Measurements from ENCODE around the gene PEG3.

PEG3 gene

DNA sequence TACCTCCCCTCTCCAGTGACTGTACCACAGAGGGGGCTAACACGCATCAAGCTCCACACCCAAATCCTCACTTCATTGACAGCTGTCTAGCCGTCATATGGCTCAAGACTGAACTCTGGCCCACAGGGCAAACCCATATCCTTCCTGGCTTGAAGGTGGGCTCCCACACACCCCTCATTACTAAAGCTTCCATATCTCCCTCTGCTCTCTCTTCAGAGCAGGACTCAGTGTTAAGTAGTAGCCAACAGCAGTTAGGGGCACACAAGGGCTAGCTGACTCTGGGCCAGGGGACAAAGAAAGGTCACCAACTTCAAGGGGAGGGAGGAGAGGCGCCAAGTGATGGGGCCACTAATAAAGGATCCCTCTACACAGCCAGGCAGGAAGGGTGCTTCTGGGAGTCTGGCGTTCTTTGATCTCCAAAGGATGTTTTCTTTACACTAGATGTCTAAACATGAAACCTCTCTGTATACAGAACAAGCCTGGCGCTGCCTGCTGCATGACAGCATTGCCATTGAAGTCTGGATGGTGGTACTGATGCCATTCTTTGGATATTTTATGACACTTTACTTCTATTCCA lies 8.1 kb downstream of the PEG3 start:
- H3K36me3 ChIP-seq (ENCODE audit: control insufficient read depth, insufficient read depth, low read length), result no peaks in the 10 kb centered on the region
- H3K4me3 ChIP-seq (replicated peaks; ENCODE audit: low read depth, low read length), result no peak overlapping the region
- TF ChIP-seq, protein P1, sequence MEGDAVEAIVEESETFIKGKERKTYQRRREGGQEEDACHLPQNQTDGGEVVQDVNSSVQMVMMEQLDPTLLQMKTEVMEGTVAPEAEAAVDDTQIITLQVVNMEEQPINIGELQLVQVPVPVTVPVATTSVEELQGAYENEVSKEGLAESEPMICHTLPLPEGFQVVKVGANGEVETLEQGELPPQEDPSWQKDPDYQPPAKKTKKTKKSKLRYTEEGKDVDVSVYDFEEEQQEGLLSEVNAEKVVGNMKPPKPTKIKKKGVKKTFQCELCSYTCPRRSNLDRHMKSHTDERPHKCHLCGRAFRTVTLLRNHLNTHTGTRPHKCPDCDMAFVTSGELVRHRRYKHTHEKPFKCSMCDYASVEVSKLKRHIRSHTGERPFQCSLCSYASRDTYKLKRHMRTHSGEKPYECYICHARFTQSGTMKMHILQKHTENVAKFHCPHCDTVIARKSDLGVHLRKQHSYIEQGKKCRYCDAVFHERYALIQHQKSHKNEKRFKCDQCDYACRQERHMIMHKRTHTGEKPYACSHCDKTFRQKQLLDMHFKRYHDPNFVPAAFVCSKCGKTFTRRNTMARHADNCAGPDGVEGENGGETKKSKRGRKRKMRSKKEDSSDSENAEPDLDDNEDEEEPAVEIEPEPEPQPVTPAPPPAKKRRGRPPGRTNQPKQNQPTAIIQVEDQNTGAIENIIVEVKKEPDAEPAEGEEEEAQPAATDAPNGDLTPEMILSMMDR (IDR thresholded peaks at IDR 0.05; ENCODE audit: insufficient read depth, low read length, poor library complexity, severe bottlenecking), result no peak
- H3K27me3 ChIP-seq (replicated peaks; ENCODE audit: control insufficient read depth, insufficient read depth, low read length), result no peaks in the 10 kb centered on the region
- no peak for DNase-seq (ENCODE audit: extremely low read depth, insufficient read length)

DNA sequence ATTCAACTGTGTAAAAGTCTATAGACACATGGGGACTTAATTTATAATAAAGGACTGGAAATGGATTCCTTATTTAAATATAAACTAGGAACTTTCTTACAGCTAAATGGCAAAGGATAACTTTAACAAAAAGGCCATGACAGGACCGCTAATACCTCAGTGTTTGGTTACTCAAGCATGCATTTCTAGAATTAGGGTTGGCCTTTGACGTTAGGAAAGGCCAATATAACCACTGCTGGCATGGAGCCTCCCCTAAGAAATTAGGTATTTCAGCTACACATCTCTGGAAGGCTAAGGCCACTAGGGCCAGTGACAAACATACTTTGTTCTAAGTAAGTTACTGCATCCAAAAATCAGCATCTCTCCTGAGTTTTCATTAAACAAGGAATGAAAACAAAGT lies 9.3 kb downstream of the PEG3 start:
- no peaks in the 10 kb centered on the region for H3K36me3 ChIP-seq (ENCODE audit: control insufficient read depth, insufficient read depth, low read length)
- no peak for DNase-seq (ENCODE audit: extremely low read depth, insufficient read length)
- H3K4me3 ChIP-seq (replicated peaks; ENCODE audit: low read depth, low read length), result no peak overlapping the region

DNA sequence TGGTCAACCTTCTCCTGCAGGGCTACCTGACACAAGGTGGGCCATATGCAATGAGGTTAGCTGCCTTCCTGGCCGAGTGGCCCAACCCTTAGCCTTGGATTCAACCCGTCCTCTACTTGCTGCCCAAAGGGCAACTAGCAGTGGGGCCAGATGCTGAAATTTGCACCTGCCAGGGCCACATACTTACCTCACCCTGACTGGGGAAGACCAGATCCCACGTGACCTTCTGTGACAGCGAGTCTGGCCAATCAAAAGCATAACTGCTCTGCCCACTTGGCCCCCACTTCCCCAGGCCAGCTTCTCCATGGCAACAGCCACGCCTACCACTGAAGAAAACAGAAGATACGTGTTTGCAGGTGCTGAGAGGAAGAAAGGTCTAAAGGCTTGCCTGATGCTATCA lies 10.9 kb downstream of the PEG3 start:
- no peak overlapping the region for H3K4me3 ChIP-seq (replicated peaks; ENCODE audit: low read depth, low read length)
- H3K36me3 ChIP-seq (ENCODE audit: control insufficient read depth, insufficient read depth, low read length), result no peaks in the 10 kb centered on the region
- TF ChIP-seq, protein P1 (IDR thresholded peaks at IDR 0.05; ENCODE audit: insufficient read depth, low read length, poor library complexity, severe bottlenecking), result no peak
- no peak for DNase-seq (ENCODE audit: extremely low read depth, insufficient read length)
- H3K27me3 ChIP-seq (replicated peaks; ENCODE audit: control insufficient read depth, insufficient read depth, low read length), result no peaks in the 10 kb centered on the region

More for the DNA sequence above, 9.3 kb downstream of the PEG3 start:
- TF ChIP-seq, protein P1 (IDR thresholded peaks at IDR 0.05; ENCODE audit: insufficient read depth, low read length, poor library complexity, severe bottlenecking), result no peak
- H3K27me3 ChIP-seq (replicated peaks; ENCODE audit: control insufficient read depth, insufficient read depth, low read length), result no peaks in the 10 kb centered on the region

DNA sequence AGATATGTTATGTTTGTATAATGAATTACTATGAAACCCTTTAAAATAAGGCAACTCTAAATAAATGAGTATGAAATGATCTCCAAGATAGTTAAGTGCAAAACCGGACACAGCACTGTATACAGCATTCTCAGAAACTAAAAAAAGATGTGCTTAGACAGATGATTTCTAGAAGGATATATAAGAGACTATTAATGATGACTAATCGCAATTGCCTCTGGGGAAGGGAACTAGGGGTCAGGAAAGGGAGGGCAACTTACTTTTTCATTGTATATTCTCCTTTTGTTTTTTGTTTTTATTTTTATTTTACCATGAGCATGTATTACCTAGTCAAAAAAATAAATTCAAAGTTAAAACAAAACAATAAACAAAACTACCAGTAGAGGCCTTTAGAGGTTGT lies 12.8 kb downstream of the PEG3 start:
- TF ChIP-seq, protein P1 (IDR thresholded peaks at IDR 0.05; ENCODE audit: insufficient read depth, low read length, poor library complexity, severe bottlenecking), result no peak
- H3K27me3 ChIP-seq (replicated peaks; ENCODE audit: control insufficient read depth, insufficient read depth, low read length), result no peaks in the 10 kb centered on the region
- H3K4me3 ChIP-seq (replicated peaks; ENCODE audit: low read depth, low read length), result no peak overlapping the region
- no peak for DNase-seq (ENCODE audit: extremely low read depth, insufficient read length)
- H3K36me3 ChIP-seq (ENCODE audit: control insufficient read depth, insufficient read depth, low read length), result no peaks in the 10 kb centered on the region

DNA sequence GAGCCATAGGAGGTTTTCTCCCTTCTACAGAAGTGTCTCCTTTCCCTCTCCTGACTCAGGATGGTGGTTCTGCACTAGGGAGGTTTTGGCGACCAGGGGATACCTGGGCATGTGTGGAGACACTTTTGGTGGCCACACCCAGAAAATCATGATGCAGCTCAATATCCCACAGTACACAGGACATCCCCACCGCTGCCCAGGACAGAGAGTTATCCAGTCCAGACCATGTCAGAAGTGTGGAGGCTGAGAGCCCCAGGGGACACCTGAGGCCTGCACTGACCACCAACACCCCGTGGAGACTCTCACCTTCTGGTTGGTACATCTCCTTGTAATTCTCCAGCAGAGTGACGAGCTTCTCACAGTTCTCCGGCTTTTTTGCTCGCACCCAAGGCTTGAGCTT lies 16.6 kb downstream of the PEG3 start:
- no peak overlapping the region for H3K4me3 ChIP-seq (replicated peaks; ENCODE audit: low read depth, low read length)
- H3K27me3 ChIP-seq (replicated peaks; ENCODE audit: control insufficient read depth, insufficient read depth, low read length), result no peaks in the 10 kb centered on the region
- no peak for DNase-seq (ENCODE audit: extremely low read depth, insufficient read length)
- TF ChIP-seq, protein P1 (IDR thresholded peaks at IDR 0.05; ENCODE audit: insufficient read depth, low read length, poor library complexity, severe bottlenecking), result no peak
- no peaks in the 10 kb centered on the region for H3K36me3 ChIP-seq (ENCODE audit: control insufficient read depth, insufficient read depth, low read length)

DNA sequence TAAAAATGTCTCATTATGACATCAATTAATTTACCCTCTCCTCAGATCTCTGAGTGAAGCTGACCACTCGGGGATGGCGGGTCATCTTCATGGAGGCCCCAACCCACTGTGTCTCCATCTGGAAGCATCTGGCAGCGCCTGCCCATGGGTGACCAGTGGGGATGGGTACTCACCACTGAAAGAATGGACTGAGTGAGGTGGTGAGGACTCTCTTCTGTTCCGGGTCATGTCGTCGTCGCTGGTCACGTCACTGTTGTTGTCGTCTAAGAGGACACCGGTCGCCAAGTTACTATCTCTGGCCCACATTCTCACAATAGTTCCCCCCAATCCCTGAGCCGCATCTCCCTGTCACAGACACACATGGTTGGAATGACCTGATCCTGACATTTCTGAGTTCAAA lies 17.1 kb downstream of the PEG3 start:
- Histone ChIP-seq H3K4me3 (replicated peaks; ENCODE audit: low read depth, low read length) (no peak overlapping the region), H3K27me3 (replicated peaks; ENCODE audit: control insufficient read depth, insufficient read depth, low read length) (no peaks in the 10 kb centered on the region), H3K36me3 (ENCODE audit: control insufficient read depth, insufficient read depth, low read length) (no peaks in the 10 kb centered on the region)
- no peak for DNase-seq (ENCODE audit: extremely low read depth, insufficient read length)
- TF ChIP-seq, protein P1 (IDR thresholded peaks at IDR 0.05; ENCODE audit: insufficient read depth, low read length, poor library complexity, severe bottlenecking), result no peak
